Cerebellar nuclear complex (tissue), 1 donor: ENCODE measurements around the gene CNPY1.
A peak's percentile ranks its signal among the peaks of the same experiment; 100 is the strongest.

ENCODE experiments used
- DNase-seq, 2 experiments: peaks; one replicate each; lab custom pipeline; 2025; lab: John Stamatoyannopoulos, UW

CNPY1 gene

DNA sequence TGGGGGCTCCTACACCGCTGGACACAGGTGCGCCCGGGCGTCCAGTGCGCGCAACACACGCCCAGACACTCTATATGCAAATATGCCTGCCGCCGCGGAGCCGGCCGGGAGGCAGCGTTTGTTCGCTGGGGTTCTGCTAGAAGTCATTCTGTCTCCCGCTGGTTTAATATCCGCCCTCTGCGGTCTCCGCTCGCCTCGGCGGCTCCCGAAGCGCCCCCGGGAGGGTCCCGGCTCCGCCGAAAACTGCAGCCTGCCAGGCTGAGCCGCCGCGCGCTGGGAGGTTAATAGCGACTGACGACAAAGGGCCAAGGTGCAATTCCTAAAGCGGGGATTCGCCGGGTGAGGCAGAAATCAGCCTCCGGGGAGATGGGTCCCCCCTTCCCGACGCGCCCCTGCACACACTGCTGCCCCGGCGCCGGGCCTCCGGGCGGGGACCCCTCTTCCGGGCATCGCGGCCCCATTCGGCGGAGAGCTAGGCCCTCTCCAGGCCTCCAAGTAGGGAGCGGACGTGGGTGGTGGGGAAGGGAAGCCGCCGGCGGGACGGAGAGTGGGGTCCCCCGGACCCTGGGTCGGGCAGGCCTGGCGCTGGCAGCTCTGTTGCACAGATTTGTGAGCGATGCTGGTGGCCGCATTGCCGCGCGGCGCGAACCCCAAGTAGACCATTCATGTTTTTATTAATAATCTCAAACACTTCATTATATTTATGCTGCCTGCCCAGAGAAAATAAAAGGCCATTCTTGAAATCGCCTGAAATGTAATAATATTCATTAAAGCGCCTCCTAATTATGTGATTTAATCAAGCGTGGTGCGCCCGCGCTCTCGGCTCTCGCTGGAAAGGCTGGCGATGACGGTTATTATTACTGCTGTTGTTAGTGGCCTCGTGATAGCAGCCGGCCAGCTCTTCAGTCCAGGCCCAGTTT lies 79.3 kb downstream of the CNPY1 start:
- DNase-seq: no peak

DNA sequence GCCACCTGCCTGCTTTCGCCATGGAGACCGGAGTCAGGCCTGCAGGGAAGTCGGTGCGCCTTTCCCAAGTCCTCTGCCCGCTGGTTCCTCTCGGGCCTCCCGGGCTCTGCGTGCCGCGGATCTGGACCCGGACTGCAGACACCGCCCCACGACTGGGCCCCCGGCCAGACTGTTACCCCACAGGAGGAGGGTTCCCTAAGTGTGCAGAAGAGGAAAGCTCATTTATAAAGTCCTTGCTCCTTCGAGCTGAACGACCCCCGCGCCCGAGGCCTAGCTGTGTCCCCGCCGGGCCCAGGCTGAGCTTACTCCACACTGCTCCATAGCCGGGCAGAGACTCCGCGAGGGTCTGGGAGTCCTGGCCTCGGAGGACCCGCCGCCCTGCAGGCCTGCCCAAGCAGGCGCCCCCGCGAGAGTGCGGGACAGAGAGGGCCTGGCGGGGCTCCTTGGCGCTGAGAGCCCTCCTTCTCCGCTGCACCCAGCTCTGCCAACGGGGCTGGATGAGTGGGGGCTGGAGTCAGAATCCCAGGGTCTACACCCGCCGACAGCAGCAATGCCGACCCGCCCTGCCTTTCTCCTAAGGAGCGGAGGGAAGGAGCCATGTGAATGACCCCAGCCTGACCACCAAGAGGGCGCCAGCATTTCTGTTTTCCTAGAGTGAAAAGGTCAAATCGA lies 80.1 kb downstream of the CNPY1 start:
- DNase-seq: no peak

DNA sequence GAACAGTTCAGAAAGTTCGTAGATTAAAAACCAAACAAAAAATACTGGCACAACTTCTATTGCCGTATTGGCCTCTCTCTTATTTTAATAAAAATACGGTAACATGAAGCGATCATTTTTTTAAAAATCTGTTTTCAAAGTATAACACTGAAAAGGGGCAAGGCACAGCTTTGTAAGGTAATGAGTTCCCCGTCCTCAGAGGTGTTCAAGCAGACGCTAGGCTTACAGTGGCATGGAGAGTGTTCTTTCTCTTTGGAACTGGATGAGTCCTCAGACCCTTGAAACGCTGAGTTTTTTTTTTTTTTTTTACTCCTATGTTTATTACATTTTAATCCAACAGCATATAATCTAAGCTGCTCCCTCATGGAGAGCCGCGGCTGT lies 80.6 kb downstream of the CNPY1 start:
- no peak for DNase-seq

DNA sequence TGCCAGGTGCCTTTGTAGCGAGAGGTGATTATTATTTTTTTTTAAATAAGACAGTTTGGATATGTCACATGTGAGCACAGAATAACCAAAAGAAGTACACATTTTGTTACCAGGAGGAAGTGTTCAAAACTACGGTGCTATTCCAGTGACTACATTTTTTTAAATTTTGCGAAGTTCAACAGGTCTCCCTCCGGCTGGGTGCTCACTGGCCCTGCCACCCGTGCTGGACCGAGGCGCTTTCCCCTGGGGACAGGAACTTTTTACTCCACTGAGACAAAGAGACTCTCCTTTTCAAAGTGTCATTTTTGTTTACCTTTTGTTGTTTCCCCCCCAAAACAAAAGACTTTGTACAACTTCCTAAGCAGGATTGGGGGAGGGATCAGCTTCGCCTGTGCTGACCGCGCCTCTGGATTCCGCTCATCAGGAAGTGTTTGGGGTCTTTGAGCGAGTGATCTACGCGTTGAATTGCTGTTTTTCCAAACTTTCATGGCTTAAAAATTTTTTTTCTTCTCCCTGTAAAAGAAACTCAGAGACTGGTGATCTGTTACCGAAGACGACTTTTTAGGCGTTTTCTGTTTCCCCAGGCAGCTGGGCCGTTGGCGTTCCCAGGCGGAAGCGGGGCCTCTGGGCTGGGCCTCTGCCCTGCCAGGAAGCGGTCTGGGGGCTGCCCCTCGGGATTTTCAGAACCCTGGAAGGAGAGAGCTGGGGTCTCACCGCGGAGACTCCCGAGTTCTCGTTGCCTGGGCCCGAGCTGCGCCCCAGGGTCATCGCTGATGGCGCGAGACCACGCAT lies 81.2 kb downstream of the CNPY1 start:
- no peak for DNase-seq

DNA sequence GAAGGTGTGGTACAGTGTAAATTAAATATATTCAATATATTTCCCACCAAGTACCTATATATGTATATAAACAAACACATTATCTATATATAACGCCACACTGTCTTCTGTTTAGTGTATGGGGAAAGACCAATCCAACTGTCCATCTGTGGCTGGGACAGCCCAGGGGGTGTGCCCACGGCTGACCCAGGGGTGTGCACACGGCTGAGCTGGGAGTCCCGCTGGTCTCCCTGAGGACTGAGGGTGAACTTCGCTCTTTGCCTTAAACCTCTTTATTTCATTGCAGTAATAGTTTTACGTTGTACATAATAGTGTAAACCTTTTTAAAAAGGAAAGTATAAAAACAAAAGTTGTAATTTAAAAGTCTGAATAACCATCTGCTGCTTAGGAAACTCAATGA lies 82.2 kb downstream of the CNPY1 start:
- no peak for DNase-seq

DNA sequence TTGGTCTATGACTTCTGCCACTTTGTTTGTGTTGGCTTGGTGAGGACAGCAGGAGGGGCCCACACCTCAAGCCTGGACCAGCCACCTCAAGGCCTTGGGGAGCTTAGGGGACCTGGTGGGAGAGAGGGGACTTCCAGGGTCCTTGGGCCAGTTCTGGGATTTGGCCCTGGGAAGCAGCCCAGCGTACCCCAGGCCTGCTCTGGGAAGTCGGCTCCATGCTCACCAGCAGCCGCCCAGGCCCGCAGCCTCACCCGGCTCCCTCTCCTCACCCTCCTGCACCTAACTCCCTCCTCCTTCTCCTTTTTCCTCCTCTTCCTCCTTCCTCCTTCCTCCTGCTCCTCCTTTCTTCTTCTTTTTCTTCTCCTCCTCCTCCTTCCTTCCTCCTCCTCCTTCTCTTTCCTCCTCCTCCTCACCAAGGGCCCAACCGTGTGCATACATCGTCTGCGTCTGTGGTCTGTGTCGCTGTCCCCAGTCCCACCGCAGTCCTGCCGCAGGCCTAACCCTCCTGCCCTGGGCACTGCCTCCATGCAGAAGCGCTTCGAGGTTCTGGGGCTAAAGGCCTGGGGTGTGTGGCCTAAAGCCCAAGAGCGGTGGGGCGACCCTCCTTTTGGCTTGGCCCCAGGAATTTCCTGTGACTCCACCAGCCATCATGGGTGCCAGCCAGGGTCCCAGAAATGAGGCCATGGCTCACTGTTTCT lies 83.1 kb downstream of the CNPY1 start:
- no peak for DNase-seq

DNA sequence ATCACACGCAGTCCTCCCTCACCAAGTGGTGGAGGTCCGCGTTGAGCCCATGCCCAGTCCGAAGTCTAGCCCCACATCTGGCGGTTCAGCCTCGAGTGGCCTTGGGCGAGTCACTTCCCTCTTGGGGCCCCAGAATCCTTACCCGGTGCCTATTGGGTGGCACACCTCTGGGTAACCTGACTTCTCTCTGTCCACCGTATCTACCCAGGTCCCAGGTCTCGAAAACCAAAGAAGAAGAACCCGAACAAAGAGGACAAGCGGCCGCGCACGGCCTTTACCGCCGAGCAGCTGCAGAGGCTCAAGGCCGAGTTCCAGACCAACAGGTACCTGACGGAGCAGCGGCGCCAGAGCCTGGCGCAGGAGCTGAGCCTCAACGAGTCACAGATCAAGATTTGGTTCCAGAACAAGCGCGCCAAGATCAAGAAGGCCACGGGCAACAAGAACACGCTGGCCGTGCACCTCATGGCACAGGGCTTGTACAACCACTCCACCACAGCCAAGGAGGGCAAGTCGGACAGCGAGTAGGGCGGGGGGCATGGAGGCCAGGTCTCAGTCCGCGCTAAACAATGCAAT lies 84.1 kb downstream of the CNPY1 start:
- no peak for DNase-seq

DNA sequence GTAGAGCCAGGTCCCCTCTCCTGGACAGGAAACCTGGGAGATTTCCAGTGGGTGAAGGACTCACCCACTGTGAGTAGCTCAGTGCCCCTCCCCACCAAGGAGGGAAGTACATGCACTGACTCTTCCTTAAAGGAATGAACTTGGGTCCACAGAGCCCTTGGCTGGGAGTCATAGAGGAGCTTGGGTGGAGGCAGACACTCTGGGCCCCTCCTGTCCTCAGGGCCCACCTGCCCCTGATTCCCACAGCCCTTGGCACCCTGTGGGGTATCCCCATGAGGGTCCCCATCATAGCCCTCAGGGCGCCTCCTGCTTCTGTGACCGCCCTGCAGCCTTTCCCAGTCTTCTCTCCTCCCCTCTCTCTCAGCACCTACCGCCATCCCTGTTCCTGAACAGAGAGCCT lies 84.7 kb downstream of the CNPY1 start:
- no peak for DNase-seq

DNA sequence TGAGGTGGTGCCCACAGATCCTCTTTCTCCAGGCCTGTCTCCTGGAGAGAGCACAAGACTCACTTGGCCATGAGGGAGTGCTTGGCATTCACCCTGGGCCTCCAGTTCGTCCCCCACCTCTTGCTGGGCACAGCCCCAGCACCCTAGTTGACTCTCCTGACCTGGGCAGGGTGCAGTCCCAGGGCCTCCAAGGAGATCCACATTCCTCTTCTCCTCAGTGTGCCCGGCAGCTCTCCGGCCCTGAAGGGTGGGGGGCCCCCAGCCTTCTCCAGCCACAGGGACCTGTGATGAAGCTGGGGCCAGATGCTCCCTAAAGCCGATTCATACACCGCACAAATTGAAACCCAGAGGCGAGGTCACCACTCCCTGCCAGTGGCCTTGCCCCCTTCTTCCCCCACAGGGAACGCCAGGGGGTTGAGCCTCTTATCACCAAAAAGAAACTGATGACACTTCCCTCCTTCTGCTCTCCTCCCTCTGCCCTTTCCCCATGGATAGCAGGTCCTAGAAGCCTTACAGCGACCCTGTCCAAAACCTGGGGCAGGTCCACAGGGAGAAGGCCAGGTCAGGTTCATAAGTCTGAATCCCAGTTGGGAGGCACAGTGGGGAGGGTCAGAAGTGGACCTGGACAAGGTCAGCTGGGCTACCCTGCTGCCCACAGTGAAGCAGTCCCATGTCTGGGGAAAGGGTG lies 85.3 kb downstream of the CNPY1 start:
- DNase-seq: no peak

DNA sequence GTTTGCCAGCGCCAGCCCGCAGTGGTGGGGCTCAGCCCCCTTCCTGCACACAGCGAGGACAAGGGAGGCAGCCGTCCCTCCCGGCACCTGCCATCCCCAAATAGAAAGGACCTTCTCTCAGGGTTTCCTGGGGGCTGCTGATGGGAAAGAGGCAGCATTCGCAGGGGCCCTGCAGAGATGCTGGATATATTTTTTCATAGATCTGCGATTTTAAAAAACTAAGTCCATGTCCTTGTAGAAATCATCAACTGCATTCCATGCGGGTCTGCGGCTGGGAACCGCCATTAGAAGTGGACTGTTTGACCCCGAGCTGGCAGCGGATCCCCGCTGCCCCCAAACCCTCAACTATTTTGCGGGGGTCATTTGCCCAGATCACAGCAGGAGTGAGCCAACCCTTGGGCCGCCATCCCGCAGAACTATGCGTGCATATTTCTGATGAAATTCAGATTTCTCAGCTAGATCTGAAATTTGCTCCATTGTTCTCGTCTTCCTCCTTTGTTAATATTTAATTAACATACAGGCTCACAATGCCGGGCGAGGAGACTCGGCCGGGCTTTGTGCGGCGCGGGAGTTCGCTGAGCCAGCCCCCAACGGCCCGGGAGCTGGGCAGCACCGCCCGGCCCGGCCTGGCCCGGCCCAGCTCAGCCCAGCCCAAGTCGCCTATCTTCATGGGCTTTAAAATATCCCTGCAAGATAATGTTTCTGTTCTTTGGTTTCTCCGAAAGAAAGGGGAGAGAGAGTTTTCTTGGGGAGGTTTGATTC lies 86.5 kb downstream of the CNPY1 start:
- no peak for DNase-seq

DNA sequence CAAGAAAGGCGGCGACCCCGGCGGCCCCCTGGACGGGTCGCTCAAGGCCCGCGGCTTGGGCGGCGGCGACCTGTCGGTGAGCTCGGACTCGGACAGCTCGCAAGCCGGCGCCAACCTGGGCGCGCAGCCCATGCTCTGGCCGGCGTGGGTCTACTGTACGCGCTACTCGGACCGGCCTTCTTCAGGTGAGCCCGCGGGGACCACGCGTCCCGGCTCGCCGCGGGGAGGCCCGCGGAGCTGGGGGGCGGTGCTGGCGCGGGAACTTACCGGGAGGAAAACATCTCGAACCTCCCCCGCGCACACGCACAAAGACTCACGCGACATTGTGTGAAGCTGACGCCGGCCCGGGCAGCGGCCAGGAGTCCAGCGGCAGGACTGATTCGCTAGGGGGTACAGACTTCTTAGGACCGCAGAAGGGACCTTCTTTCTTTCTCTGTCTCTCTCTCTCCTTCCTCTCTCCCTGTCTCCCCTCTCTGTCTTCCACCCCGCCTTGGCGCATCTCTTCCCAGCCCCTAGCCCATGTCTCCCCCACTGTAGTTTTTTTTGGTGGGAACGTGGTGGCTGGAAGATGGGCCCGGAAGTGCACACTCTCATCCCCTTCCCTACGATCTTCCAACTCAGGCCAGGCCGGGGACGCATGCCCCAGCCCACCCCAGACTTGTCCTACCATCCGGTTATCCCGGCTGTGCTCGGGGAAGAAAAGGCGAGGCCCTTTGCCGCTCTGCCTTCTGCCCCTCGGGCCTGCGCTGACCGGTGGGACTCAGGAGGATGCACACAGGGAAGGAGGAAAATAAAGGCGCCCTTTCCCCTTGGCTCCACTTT lies 87.3 kb downstream of the CNPY1 start:
- DNase-seq: no peak

DNA sequence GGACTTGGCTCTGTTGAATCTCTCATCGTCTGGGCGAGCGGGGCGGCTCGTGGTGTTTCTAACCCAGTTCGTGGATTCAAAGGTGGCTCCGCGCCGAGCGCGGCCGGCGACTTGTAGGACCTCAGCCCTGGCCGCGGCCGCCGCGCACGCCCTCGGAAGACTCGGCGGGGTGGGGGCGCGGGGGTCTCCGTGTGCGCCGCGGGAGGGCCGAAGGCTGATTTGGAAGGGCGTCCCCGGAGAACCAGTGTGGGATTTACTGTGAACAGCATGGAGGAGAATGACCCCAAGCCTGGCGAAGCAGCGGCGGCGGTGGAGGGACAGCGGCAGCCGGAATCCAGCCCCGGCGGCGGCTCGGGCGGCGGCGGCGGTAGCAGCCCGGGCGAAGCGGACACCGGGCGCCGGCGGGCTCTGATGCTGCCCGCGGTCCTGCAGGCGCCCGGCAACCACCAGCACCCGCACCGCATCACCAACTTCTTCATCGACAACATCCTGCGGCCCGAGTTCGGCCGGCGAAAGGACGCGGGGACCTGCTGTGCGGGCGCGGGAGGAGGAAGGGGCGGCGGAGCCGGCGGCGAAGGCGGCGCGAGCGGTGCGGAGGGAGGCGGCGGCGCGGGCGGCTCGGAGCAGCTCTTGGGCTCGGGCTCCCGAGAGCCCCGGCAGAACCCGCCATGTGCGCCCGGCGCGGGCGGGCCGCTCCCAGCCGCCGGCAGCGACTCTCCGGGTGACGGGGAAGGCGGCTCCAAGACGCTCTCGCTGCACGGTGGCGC lies 88.1 kb downstream of the CNPY1 start, which contains the start of gene EN2:
TSS of gene EN2 (plus strand) at position 19 of the 767 bp plus-strand sequence. CDS start at position 268, 249 bp downstream.
- DNase-seq: no peak

DNA sequence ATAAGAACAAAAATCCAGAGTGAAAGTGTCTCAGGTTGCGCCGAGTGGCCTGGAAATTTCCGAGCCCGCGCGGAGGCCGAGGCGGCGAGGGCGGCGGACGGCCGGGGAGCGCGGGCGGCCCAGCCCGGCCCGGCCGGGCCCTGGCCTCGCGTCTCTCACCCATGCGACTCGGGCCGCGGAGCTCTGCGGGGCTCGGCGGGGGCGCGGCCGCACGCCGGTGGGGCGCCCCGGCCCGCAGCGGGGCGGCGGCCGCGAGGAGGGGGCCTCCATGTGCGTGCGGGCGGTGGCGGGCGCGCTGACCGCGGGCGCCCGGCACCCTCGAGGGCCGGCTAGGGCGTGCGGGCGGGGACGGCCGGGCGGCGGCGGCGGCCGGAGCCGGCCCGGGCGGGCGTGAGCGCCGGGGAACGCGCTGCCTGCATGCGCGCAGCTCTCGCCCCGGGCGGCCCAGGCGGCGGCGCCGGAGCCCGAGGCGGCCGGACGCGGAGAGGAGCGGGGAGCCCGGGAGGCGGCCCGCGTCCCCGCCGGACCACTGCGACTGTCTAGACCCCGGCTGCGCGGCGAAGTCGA lies 88.7 kb downstream of the CNPY1 start:
- no peak for DNase-seq

DNA sequence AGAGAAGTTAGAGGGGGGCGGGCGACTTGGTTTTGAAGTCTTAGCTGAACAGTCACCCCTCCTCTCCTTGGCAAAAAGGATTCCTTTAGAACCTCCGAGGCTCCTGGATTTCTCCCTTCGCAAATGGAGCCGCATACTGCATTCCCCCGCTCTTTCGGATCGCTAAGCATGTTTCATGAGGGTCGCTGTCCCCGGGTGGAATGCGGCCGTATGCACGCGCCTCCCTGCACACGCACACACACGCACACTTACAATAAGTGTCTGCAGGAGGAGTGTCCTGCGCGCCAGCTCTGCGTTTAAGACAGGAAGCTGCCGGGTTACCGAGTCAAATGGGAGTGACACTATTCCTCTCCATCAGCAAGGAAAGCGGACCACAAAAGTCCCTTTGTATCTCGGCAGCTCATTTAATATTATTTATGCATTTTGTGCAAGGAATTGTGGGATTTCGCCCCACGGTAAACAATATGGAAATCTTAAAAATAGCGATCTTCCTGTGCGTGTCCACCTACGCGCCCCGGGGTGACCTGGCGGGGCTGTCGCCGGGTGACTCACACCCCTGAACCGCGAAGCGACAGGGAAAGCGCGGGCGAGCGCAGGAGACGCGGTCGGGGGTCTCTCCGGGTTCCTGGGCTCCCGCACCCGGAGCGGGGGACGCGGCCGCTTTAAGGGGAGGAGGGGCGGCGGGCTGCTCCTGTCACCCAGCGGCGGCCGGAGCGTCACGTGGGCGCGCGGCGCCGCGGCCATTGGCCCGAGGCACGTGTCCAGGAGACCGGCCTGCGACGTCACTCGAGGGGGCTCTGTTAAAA lies 89.4 kb downstream of the CNPY1 start:
- DNase-seq: peak; percentile 81 to 85

DNA sequence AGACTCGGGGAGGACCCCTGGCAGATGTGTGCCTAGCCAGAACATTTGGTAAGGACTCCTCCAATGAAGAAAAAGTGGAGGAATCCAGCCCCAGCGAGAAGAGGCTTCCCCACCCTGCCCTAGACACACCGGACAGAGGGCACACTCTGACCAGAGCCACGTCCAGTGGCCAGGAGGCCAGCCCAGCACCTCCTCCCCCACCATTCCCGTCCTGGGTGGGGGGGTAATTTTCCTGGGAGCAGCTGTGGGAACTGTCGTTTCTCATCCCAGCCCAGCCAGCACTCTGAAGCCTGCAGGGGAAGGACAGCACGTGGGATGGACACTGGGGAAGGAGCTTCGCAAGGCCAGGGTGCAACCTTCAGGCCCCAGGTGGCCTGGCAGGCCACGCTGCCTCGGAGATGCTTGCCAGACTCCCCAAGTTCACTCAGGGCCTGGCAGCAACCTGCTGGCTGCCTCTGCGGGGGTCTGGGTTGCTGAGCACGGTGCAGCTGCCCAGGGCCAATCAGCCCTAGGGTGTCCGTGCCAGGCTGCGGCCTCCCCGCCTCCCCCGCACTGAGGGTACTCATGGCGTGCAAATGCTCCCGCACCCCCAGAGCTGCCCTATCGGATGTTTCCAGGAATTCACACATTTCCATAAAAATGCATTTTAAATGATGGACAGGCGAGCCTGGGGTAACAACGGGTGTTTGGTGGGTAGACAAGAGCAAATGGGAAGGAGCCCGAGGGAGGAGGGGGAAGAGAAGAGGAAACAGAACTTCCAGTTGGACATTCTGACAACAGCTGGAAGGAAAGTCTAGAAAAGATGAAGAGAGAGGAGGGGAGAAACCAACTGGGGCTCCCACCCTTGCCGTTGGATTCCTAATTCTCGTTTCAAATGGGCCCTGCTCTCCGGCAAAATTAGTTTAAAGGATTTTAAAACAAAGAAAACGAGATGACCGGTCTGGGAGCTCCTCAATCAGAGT lies 90.3 kb downstream of the CNPY1 start:
- DNase-seq: no peak

DNA sequence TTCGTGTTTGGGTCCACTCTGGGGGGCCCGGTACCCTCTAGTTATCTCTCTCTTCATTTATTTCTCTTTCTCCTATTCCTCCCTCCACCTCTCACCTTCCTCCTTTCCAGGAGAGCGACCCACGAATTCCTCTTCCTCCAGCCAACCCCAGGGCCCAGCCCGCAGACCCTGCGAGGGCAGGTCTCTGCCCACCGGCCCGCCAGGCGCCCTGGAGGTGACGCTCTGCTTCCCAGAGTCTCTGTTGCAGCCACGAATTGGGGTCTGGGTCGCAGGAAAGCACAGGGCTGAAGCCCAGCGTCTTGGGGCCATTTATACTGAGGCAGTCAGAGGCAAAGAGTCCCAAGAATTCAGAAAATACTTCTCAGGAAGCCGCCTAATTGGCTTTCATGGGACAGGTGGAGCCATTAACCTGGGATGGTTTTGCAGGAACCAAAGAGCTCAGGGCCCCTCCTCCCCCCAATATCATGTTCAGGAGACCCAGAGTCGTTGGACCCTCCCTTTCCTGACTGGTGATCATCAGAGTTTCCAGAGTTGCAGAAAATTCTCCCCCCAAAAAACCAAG lies 91.1 kb downstream of the CNPY1 start:
- DNase-seq: no peak
